Renal cortex interstitium (tissue), 15 donors: Measurements from ENCODE around the gene PLK1. TPM values are rescaled to one million over a fixed set of nuclear protein-coding genes. Genes with fewer than 3 reads are reported as not detected.
"Not testable (repeated sequence)": the region's sequence is repeated elsewhere in the genome, so short reads cannot be mapped to it uniquely, and the experiment has no call there.

ENCODE experiments used
- DNase-seq, 11 donors: peaks; one replicate each; pipeline ENCODE4 v3.0.0-alpha.2; 2013; ENCODE audit warnings: low read depth in 9 of 11, low spot score in 4 of 11; ENCODE audit errors: extremely low read depth in 1 of 11
- long read RNA-seq, 16 experiments: transcript quantifications; one replicate each; lab custom pipeline, GENCODE V29; 2026
- polyA plus RNA-seq, 3 donors: library from polyadenylated mRNA; unstranded; fragments of 120-200 nt; gene quantifications; one replicate each; pipeline ENCODE4 v1.2.1, GENCODE V29; 2013; ENCODE audit not compliant: insufficient read length in 3 of 3

PLK1 gene
- polyA plus RNA-seq, result 10 to 100 TPM; 24.1 to 32.7 (median 31.2) TPM
- long read RNA-seq, donor 1, partial matches to known transcripts, result 0 of 2 reads
- long read RNA-seq, donor 1, other reads (novel, unspliced or antisense), result 0 of 2 reads
- long read RNA-seq, donor 2, transcript PLK1-201 (10 exons, 2,227 nt), result major isoform, 6 of 6 reads
- long read RNA-seq, donor 2, partial matches to known transcripts, result 0 of 6 reads
- long read RNA-seq, donor 2, other reads (novel, unspliced or antisense), result 0 of 6 reads
- long read RNA-seq, donor 3, transcript PLK1-201 (10 exons, 2,227 nt), result major isoform, 5 of 5 reads
- long read RNA-seq, donor 3, partial matches to known transcripts, result 0 of 5 reads
- long read RNA-seq, donor 3, other reads (novel, unspliced or antisense), result 0 of 5 reads
- long read RNA-seq, donor 4, full-length matches to known transcripts, result 7 of 7 reads
- long read RNA-seq, donor 4, partial matches to known transcripts, result 0 of 7 reads
- long read RNA-seq, donor 4, other reads (novel, unspliced or antisense), result 0 of 7 reads
- long read RNA-seq, donor 5, result 0 reads
- long read RNA-seq, donor 6, full-length matches to known transcripts, result 8 of 8 reads
- long read RNA-seq, donor 6, partial matches to known transcripts, result 0 of 8 reads
- long read RNA-seq, donor 6, other reads (novel, unspliced or antisense), result 0 of 8 reads
- long read RNA-seq, donor 7, transcript PLK1-201 (10 exons, 2,227 nt), result major isoform, 9 of 9 reads
- long read RNA-seq, donor 7, partial matches to known transcripts, result 0 of 9 reads
- long read RNA-seq, donor 7, other reads (novel, unspliced or antisense), result 0 of 9 reads
- long read RNA-seq, donor 8, result 0 reads
- long read RNA-seq, donor 9, partial matches to known transcripts, result 0 of 2 reads
- long read RNA-seq, donor 9, other reads (novel, unspliced or antisense), result 0 of 2 reads
- long read RNA-seq, donor 10, full-length matches to known transcripts, result 9 of 9 reads
- long read RNA-seq, donor 10, partial matches to known transcripts, result 0 of 9 reads
- long read RNA-seq, donor 10, other reads (novel, unspliced or antisense), result 0 of 9 reads
- long read RNA-seq, donor 11, full-length matches to known transcripts, result 5 of 5 reads
- long read RNA-seq, donor 11, partial matches to known transcripts, result 0 of 5 reads
- long read RNA-seq, donor 11, other reads (novel, unspliced or antisense), result 0 of 5 reads
- long read RNA-seq, donor 12, partial matches to known transcripts, result 0 of 2 reads
- long read RNA-seq, donor 12, other reads (novel, unspliced or antisense), result 0 of 2 reads
- long read RNA-seq, donor 13, result 0 reads
- long read RNA-seq, donor 14, partial matches to known transcripts, result 0 of 2 reads
- long read RNA-seq, donor 14, other reads (novel, unspliced or antisense), result 0 of 2 reads
- long read RNA-seq, donor 15, transcript PLK1-201 (10 exons, 2,227 nt), result major isoform, 7 of 7 reads
- long read RNA-seq, donor 15, partial matches to known transcripts, result 0 of 7 reads
- long read RNA-seq, donor 15, other reads (novel, unspliced or antisense), result 0 of 7 reads
- long read RNA-seq, donor 16, transcript PLK1-201 (10 exons, 2,227 nt), result major isoform, 20 of 20 reads
- long read RNA-seq, donor 16, partial matches to known transcripts, result 0 of 20 reads
- long read RNA-seq, donor 16, other reads (novel, unspliced or antisense), result 0 of 20 reads

DNA sequence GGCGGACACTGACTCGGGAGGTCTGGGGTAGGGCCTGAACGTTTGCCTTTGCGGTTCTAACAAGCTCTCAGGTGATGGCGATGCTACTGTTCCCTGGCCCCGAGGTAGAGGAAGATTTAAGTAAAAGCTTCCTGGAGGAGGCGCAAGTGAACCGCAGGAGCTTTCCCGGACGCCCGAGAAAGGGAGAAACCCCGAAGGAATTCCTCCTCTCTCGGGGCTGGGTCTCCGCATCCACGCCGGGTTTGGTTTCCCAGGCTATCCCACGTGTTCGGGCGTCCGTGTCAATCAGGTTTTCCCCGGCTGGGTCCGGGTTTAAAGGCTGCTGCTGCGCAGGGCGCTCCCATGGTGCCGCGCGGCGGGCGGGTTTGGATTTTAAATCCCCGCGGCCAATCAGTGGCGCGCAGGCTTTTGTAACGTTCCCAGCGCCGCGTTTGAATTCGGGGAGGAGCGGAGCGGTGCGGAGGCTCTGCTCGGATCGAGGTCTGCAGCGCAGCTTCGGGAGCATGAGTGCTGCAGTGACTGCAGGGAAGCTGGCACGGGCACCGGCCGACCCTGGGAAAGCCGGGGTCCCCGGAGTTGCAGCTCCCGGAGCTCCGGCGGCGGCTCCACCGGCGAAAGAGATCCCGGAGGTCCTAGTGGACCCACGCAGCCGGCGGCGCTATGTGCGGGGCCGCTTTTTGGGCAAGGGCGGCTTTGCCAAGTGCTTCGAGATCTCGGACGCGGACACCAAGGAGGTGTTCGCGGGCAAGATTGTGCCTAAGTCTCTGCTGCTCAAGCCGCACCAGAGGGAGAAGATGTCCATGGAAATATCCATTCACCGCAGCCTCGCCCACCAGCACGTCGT is at the start of gene PLK1:
PLK1 (plus strand) TSS at position 460 of the 844 bp plus-strand sequence; CDS start at position 504, 44 bp downstream.
- DNase-seq, result peak; percentile 54 to 83 (median 74)

DNA sequence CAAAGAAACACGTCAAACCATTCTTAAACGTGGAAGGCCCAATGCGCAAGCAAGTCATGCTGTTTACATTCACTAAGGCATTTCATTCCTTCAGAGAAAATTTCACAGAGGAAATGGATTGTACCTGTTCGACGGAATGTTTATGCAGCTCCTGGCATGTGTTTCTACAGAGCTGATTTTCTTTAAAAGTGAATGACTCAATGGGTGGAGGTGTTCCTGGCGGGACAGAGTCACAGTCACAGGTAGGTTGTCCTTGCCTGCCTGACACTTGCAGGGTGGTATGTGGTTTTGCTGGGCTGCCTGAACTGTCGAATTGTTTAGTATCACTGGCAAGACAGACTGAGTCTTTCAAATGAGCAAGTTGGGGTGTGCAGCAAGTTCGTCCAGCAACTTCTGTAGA is 49.2 kb upstream of the PLK1 start:
- no peak for DNase-seq

DNA sequence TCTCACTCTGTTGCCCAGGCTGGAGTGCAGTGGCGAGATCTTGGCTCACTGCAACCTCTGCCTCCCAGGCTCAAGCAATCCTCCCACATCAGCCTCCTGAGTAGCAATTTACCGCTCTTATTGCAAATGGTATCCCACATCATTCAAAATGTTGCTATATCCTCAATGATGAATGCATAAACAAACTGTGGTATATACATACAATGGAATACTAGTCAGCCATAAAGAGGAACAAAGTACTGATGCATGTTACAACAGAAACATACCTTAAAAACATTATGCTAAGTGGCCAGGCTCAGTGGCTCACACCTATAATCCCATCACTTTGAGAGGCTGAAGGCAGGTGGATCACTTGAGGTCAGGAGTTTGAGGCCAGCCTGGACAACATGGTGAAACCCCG is 46.8 kb upstream of the PLK1 start:
- not testable (repeated sequence) for DNase-seq

DNA sequence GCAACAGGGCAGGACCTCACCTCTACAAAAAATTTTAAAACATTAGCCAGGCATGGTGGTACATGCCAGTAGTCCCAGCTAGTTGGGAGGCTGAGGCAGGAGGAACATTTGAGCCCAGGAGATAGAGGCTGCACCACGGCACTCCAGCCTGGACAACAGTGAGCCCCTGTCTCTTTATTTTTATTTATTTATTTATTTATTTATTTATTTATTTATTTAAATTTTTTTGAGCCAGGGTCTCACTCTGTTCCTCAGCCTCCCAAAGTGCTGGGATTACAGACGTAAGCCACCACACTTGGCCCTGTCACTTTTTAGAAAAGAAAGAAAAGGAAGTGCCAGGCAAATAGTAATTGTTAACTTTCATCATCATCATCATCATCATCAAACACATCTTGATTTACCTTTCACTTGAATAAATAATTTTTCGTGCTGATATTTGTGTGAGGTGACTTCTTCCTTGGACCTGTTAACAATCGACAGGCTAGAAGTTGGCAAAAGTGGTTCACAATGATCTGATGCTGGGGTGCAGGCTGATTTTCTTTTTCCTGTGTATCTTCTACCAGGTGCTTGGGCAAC is 44.1 kb upstream of the PLK1 start:
- no peak for DNase-seq

DNA sequence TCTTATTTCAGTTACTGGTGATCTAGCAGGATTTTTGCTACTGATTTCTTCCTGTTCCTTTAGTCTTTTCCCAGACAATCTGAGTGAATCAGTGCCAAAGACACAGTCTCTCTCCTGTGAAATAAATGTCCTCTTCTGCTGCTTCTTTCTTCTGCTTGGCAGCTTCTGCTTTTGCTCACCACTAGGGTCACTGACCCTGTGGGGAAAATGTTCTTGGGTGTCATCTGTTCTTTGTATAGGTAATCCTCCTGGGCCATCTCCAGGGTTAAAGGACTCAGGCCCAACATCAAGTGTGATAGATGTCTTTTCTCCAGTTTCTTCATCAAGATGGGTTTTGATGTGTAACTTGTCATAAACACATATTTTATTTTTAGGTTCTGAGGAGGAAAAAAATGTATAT is 42.7 kb upstream of the PLK1 start:
- DNase-seq, result no peak

DNA sequence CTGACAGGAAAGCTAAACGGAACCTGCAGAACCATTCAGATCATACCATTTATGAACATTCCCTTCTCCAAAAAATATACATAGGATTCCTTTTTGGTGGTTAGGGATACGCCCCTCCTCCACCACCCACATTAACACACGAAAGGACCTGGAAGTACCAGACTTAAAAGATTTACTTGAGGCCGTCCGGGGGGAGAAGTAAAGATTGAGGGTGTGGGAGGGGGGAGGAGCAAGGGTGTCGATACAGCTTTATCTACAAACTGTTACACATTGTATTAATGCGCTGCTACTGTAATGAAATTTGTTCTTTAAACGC is 38.1 kb upstream of the PLK1 start:
- DNase-seq, result peak in 2 of 11 donors; percentile 0 to 2

DNA sequence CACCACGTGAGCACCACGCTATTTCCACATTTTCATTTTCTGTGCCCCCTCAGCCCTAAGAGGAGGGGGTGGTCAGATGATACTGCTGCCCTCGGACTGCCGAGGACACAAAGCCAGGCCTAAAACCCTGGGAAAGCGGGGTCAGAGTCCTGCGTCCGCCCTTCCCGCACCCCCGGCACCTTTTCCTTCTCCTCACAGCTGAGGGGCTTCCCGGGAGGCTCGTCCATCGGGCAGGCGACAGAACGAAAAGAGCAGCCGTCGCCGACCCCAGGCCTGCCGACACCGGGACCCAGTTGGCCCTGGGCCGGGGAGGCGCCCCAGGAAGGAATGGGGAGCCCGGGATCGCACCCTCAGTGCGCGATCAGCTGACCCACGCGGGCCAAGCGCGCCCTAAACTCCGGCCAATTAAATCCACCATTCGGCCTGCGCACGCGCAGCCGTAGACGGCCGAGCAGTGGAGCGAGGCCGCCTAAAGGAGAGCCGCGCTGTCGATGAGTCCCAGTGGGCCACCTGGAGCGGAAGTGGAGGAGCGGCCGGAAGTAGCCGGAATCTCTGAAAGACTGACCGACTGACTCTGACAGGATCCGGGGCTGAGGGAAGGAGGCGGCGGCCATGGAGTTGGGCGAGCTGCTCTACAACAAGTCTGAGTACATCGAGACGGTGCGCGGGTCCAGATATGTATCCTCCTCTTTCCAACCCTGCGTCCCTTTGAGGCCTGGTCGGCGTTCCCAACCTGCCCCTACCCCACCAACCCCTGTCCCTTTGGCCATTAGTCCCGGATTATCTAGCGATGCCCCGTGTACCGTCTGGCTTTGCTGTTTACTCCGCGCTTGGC is 37.5 kb upstream of the PLK1 start, which contains the start of the genes DCTN5 and PALB2:
DCTN5 (plus strand) TSS at position 536 of the 835 bp plus-strand sequence; CDS start at position 613, 77 bp downstream.
PALB2 (minus strand) TSS at position 380 of the 835 bp plus-strand sequence; CDS start at position 227, 153 bp downstream.
- DNase-seq, result peak; percentile 69 to 92 (median 84)

DNA sequence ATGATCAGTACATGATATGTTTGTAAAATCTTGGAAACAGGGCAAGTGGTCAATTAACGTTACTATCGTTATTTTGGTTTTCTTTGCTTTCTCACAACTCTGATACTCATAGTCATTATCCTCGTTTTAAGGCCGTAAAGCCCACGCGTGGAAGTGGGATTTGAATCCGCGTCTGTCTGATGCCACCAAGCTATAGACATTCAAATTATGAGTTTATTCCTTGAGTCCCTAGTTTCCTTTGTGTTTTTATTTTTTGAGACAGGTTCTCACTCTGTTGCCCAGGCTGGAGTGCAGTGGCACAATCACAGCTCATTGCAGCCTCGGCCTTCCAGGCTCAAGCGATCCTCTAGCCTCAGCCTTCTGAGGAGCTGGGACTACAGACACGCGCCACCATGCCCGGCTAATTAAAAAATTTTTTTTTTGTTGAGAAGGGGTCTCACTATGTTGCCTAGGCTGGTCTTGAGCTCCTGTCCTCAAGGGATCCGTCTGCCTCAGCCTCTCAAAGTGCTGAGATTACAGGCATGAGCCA is 36.4 kb upstream of the PLK1 start:
- DNase-seq, result no peak

DNA sequence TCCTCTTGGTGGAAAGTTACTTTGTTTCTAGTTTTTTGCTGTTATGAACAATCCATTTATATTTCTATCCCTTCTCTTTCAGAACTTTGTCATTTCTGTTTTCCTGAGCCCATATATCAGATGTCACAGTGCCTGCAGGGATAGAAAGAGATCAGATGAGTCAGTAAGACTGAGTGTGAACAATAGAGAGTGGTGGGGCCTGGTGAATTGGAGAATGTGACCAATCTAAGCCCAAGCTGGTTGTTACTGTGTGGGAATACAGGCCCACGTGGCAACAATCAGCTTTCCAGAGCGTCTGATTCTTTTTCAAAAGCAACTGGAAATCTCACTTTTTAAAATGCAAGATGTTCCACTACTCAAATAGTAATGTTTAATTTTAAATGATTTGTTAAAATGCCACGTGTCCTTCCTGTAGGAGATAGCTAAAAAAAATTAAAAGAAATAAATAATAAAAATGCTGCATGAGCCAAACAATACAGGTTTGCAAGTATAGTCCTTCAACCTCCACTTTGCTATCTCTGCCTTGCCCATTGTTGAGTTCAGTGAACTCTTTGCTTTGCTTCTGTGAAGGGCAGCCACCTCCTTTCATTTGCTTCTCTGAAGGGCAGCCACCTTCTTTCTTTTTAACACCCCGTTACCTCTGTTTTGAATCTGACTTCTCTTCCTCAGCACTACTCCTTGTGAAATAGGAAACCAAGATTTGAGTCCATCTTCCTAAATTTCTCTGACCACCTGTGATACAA is 27.8 kb upstream of the PLK1 start:
- no peak for DNase-seq

DNA sequence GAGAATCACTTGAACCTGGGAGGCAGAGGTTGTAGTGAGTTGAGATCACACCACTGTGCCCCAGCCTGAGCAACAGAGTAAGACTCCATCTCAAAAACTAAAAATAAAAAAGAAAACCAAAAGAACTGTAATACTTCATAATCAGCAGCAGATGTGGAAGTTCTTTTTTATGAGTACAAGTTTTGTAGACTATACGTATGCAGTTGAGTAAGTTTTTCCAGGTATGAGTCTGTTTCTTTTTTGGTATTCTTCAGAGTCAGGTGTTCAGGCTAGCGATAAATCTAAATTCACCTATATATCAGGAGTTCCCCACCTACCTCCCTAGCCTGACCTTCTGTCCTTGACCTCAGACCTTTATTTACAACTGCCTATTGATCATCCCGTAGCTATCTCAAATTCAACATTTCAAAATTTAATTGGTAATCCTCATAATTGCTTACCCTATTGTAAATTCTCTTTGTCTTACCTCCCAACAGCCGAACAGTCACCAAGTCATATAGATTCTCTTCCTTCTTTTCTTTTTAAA is 26.7 kb upstream of the PLK1 start:
- DNase-seq, result no peak

DNA sequence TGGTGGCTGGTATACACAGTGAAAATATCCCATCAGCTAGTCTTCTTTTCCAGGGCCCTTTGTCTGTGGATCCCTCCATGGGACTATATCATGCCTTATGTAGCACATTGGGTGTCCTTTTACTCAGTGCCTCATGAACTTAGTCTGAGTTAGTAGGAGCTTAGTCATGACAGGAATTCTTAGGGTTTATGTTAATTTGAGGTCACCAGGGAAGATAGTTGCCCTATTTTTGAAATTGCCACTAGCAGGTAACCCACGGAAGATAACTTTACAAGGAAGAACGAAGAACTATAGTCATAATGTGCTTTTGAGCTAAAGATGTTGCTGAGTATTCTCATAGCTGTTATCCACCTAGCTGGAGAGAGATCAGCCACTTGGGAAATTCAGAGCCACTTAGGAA is 14.8 kb upstream of the PLK1 start:
- no peak for DNase-seq

DNA sequence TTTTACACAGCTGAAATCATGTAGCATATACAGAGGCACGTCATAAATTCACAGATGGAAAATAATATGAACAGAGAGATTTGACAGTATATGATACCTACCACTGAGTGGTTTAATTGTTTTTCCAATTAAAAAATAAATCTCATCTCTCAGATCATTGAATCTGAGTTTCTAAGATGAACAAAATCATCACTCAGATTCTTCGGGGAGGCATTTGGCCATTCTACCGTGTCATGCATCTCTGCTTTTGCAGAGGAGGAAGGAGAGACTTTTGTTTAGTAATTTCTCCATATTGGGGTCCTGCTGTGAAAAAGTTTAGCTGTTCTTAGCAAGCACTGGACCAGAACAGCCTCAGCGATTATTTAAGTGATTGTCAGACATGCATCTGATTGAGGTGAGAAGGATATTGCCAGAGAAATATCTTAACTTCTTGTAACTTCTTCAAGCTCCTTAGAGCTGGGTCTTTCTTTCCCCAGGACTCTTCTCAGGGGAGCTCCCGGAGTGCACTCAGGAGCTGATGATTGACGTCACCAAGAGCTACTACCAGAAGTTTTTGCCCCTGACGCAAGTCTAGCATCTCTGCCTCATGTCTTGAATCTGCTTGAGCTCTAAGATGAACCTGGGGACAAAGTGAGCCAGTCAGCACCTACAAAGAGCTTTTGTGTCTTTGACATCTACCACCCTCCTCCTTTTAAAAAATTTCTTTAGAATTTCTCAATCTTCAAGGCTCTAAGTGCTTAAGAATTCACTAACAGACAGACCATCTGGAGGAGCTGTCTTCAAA is 11.9 kb upstream of the PLK1 start:
- no peak for DNase-seq

DNA sequence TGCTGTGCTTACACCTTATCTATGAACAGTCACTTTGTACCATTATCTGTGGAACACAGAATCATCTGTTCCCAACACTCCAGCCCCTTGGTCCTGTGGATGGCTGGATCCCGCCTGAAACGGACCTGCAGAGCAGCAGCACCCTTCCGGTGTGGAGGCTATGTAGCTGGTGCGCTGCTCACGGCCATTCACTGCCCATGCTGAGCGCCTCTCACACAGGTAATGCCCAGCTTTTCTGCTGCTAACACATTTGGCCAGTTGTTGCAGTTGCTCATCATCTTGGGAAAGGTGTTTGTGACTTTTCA is 11.4 kb upstream of the PLK1 start:
- no peak for DNase-seq

DNA sequence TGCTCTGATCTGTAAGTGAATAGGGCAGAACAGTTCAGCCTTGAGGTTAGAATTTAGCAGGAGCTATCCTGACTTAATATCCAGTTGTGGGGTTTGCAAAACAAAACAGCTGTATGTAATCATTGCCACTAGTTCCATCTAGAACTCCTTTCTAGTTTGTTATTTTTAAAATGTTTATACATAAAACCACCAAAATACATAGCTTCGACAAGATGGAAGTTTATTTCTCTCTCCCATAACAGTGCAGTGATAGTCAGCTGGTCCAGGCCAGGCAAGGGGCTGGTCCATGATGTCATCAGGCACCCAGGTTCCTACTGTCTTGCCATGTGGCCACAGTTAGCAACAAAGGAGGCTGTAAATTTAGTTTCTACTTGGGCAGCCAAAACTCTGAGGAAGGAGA is 10.5 kb upstream of the PLK1 start:
- no peak for DNase-seq

DNA sequence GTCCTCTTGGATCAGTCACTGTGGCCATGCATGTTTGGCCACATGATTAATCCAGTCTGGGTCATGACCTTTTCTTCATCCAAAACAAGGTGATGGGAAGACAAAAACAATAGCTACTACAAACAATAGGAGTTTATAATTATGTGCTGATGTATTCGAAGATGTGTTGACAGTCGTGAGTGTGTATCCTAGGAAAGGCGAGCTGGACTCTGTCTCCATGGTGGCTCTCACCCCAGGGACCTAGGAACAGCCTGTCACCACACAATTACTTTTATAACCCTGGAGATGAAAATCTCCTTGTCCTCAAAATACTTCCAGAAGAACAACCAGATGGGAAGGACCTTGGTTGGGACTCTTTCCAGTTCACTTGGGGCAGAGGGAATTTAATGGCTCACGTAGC is 9.8 kb upstream of the PLK1 start:
- DNase-seq, result no peak
